ENCODE data around the gene INTS3.

INTS3 gene

GRCh38 chr1:153769221-153769620 is 41.4 kb downstream of the INTS3 start:
- in situ Hi-C loops (cut with HindIII; ENCODE audit: low sequenced_read_pairs) = no loop called here
- H3K4me3 ChIP-seq (ENCODE audit: low read depth, low read length) = no peak overlapping the region
- DNase-seq (ENCODE audit: low read depth, low spot score) = no peak
- TF ChIP-seq, protein P1, sequence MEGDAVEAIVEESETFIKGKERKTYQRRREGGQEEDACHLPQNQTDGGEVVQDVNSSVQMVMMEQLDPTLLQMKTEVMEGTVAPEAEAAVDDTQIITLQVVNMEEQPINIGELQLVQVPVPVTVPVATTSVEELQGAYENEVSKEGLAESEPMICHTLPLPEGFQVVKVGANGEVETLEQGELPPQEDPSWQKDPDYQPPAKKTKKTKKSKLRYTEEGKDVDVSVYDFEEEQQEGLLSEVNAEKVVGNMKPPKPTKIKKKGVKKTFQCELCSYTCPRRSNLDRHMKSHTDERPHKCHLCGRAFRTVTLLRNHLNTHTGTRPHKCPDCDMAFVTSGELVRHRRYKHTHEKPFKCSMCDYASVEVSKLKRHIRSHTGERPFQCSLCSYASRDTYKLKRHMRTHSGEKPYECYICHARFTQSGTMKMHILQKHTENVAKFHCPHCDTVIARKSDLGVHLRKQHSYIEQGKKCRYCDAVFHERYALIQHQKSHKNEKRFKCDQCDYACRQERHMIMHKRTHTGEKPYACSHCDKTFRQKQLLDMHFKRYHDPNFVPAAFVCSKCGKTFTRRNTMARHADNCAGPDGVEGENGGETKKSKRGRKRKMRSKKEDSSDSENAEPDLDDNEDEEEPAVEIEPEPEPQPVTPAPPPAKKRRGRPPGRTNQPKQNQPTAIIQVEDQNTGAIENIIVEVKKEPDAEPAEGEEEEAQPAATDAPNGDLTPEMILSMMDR (IDR thresholded peaks at IDR 0.05; ENCODE audit: low read depth, low read length) = no peak

DNA sequence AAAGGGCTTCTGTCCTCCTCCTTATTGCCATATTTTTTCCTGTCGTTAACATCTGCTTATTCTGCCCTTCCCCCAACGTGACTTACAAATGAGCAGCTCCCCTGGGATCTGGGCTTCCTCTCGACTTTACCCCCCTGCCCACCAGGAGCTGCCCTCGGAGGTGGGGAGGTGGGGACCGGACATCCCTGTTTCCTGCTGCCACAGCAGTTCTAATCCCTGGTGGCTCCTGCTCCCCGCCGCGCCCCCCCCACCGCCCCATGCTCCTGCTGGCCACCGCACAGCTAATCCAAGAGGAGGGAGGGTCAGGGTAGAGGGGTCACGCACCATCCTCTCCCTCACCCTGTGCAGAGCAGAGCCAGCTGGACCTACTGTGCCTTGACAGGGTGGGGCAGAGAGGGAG is 42.9 kb downstream of the INTS3 start:
- DNase-seq (ENCODE audit: low read depth, low spot score) = no peak
- H3K4me3 ChIP-seq (ENCODE audit: low read depth, low read length) = no peak overlapping the region
- in situ Hi-C loops (cut with HindIII; ENCODE audit: low sequenced_read_pairs) = no loop called here
- TF ChIP-seq, protein P1 (IDR thresholded peaks at IDR 0.05; ENCODE audit: low read depth, low read length) = no peak

- in situ Hi-C loops (cut with HindIII; ENCODE audit: low sequenced_read_pairs) = no loop called here
- no peak overlapping the region for H3K4me3 ChIP-seq (ENCODE audit: low read depth, low read length)
- TF ChIP-seq, protein P1 (IDR thresholded peaks at IDR 0.05; ENCODE audit: low read depth, low read length) = no peak
These were observed 43.4 kb downstream of the INTS3 start for GRCh38 chr1:153771261-153771660.

DNA sequence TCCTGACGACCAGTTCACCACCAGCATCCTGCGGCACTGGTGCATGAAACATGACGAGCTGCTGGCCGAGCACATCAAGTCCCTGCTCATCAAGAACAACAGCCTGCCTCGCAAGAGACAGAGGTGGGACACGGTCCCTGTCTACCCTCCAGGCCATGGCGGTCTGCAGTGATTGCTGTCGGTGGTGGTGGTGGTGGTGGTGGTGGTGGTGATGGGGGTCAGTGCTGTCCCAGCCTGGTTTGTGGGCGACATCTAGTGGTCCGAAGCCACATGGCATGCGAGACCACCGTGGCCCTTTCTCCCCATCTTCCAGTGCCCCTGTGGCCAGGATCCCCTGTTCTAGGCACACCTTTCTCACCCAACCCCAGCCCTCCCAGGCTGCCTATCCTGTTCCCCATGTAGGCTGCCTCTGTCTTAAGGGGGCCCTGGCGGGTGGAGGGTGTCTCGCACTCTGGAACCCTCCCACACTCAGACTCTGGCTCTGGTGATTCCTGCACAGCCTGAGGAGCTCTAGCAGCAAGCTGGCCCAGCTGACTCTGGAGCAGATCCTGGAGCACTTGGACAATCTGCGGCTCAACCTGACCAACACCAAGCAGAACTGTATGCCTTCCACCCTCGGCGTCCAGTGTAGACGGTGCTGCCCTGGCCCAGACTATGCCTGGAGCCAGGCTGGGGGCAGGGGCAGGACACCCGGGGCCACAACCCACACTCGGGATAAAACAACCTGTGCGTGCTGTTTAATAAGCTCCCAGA is 44.2 kb downstream of the INTS3 start:
- in situ Hi-C loops (cut with HindIII; ENCODE audit: low sequenced_read_pairs) = no loop called here

More at GRCh38 chr1:153771261-153771660, 43.4 kb downstream of the INTS3 start:
- DNase-seq (ENCODE audit: low read depth, low spot score) = no peak

DNA sequence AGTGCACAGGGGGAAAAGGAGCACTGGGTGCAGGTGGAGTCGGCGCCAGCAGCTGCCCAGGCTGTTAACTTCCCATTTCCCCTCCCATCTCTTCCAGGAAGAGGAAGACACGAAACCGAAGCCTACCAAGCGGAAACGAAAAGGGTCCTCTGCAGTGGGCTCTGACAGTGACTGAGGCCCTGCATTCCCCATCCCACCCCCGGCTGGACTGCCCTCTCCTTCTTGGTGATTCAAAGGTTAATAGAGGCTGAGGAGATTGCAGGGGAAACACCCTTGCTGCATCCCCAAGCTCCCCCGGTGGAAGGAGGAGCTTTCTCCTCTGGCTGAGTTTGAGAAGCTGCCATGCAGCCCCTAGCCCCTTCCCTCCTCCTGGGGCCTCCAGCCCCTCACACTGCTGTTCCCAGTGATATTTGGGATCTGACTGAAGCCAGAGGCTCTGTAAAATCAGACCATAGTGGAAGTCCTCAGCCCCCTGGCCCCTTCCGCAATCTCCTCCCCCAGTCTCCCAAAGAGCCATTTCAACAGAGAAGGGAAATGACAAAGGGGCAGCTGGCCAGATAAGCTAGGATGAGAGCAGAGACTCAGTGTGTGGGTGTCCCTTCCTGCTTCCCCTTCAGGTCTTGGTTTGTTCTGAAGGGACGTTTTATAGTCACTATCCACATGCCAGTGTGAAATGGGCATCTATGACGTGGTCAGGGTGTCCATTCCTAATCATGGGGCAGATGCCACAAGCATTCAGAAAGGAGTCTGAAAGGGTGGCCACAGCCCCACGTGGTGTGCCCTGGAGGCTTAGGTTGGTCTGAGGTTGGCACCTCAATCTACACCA is 45.5 kb downstream of the INTS3 start:
- no peak overlapping the region for H3K4me3 ChIP-seq (ENCODE audit: low read depth, low read length)
- no peak for DNase-seq (ENCODE audit: low read depth, low spot score)
- in situ Hi-C loops (cut with HindIII; ENCODE audit: low sequenced_read_pairs) = no loop called here
- TF ChIP-seq, protein P1 (IDR thresholded peaks at IDR 0.05; ENCODE audit: low read depth, low read length) = no peak

More for the DNA sequence above, 44.2 kb downstream of the INTS3 start:
- TF ChIP-seq, protein P1 (IDR thresholded peaks at IDR 0.05; ENCODE audit: low read depth, low read length) = peak; percentile 59
- H3K4me3 ChIP-seq (ENCODE audit: low read depth, low read length) = no peak overlapping the region
- no peak for DNase-seq (ENCODE audit: low read depth, low spot score)

- TF ChIP-seq, protein P1 (IDR thresholded peaks at IDR 0.05; ENCODE audit: low read depth, low read length) = no peak
- H3K4me3 ChIP-seq (ENCODE audit: low read depth, low read length) = no peak overlapping the region
- DNase-seq (ENCODE audit: low read depth, low spot score) = no peak
- in situ Hi-C loops (cut with HindIII; ENCODE audit: low sequenced_read_pairs) = no loop called here
These were observed 46.3 kb downstream of the INTS3 start for GRCh38 chr1:153774026-153774595.

All from astrocyte of the spinal cord (primary cell).